ENCODE measurements around the gene ZNF579. TPM values are rescaled to one million over a fixed set of nuclear protein-coding genes. Genes with fewer than 3 reads are reported as not detected.

Gene ZNF579
- total and polyA plus RNA-seq, 2 of the 13 experiments (the other 11 are each of a cell fraction or from before 2014, with no cell fraction given) = 2.1 to 2.9 TPM

GRCh38 chr19:55554741-55555152 lies 25.9 kb downstream of the ZNF579 start (continued):
- TF ChIP-seq GLI4 (CRISPR knock-in tag; IDR thresholded peaks at IDR 0.05; ENCODE audit: borderline replicate concordance) (no peak), SNAPC5 (CRISPR knock-in tag; IDR thresholded peaks at IDR 0.05; ENCODE audit: borderline replicate concordance) (no peak), ZNF451 (CRISPR knock-in tag; IDR thresholded peaks at IDR 0.05) (no peak), ZNF44 (CRISPR knock-in tag; IDR thresholded peaks at IDR 0.05) (no peak), ZC3H13 (CRISPR knock-in tag; IDR thresholded peaks at IDR 0.05) (no peak), FOXP1 (IDR thresholded peaks at IDR 0.05) (no peak), FOXP1 (CRISPR knock-in tag; IDR thresholded peaks at IDR 0.05) (no peak), ZNF350 (CRISPR knock-in tag; IDR thresholded peaks at IDR 0.05; ENCODE audit: borderline replicate concordance, low read depth) (no peak), KLF9 (CRISPR knock-in tag; IDR thresholded peaks at IDR 0.05; ENCODE audit: low read depth) (no peak), ZNF615 (CRISPR knock-in tag; IDR thresholded peaks at IDR 0.05; ENCODE audit: borderline replicate concordance) (no peak), ZNF205 (CRISPR knock-in tag; IDR thresholded peaks at IDR 0.05) (0 out of 2 replicates have a peak, but pooled peaks have one; percentile 27), ZNF317 (CRISPR knock-in tag; IDR thresholded peaks at IDR 0.05) (peak; percentile 99), ETS1 (CRISPR knock-in tag; IDR thresholded peaks at IDR 0.05) (no peak), ZNF224 (CRISPR knock-in tag; IDR thresholded peaks at IDR 0.05) (no peak), ARHGAP35 (CRISPR knock-in tag; IDR thresholded peaks at IDR 0.05; ENCODE audit: borderline replicate concordance) (0 out of 2 replicates have a peak, but pooled peaks have one; percentile 53), ZFP62 (CRISPR knock-in tag; IDR thresholded peaks at IDR 0.05) (no peak), NBN (conservative IDR thresholded peaks at IDR 0.05) (no peak), PHF21A (CRISPR knock-in tag; IDR thresholded peaks at IDR 0.05) (0 out of 2 replicates have a peak, but pooled peaks have one; percentile 39), ZSCAN30 (CRISPR knock-in tag; IDR thresholded peaks at IDR 0.05) (no peak), ELF1 (CRISPR knock-in tag; IDR thresholded peaks at IDR 0.05) (peak; percentile 25; the same call in 1 of the 2 replicates)
- TF ChIP-seq, protein P1, sequence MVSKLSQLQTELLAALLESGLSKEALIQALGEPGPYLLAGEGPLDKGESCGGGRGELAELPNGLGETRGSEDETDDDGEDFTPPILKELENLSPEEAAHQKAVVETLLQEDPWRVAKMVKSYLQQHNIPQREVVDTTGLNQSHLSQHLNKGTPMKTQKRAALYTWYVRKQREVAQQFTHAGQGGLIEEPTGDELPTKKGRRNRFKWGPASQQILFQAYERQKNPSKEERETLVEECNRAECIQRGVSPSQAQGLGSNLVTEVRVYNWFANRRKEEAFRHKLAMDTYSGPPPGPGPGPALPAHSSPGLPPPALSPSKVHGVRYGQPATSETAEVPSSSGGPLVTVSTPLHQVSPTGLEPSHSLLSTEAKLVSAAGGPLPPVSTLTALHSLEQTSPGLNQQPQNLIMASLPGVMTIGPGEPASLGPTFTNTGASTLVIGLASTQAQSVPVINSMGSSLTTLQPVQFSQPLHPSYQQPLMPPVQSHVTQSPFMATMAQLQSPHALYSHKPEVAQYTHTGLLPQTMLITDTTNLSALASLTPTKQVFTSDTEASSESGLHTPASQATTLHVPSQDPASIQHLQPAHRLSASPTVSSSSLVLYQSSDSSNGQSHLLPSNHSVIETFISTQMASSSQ (IDR thresholded peaks at IDR 0.05; ENCODE audit: low read depth) = no peak
- TF ChIP-seq, protein P1 (CRISPR knock-in tag; IDR thresholded peaks at IDR 0.05; ENCODE audit: borderline replicate concordance) = no peak
- TF ChIP-seq, protein P2, sequence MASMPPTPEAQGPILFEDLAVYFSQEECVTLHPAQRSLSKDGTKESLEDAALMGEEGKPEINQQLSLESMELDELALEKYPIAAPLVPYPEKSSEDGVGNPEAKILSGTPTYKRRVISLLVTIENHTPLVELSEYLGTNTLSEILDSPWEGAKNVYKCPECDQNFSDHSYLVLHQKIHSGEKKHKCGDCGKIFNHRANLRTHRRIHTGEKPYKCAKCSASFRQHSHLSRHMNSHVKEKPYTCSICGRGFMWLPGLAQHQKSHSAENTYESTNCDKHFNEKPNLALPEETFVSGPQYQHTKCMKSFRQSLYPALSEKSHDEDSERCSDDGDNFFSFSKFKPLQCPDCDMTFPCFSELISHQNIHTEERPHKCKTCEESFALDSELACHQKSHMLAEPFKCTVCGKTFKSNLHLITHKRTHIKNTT (CRISPR knock-in tag; IDR thresholded peaks at IDR 0.05) = no peak
- TF ChIP-seq, protein P3, sequence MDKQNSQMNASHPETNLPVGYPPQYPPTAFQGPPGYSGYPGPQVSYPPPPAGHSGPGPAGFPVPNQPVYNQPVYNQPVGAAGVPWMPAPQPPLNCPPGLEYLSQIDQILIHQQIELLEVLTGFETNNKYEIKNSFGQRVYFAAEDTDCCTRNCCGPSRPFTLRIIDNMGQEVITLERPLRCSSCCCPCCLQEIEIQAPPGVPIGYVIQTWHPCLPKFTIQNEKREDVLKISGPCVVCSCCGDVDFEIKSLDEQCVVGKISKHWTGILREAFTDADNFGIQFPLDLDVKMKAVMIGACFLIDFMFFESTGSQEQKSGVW (CRISPR knock-in tag; IDR thresholded peaks at IDR 0.05; ENCODE audit: borderline replicate concordance) = no peak
- TF ChIP-seq, protein P4, sequence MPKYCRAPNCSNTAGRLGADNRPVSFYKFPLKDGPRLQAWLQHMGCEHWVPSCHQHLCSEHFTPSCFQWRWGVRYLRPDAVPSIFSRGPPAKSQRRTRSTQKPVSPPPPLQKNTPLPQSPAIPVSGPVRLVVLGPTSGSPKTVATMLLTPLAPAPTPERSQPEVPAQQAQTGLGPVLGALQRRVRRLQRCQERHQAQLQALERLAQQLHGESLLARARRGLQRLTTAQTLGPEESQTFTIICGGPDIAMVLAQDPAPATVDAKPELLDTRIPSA (CRISPR knock-in tag; IDR thresholded peaks at IDR 0.05; ENCODE audit: borderline replicate concordance) = no peak
